ENCODE data around the gene EXPH5. TPM values are rescaled to one million over a fixed set of nuclear protein-coding genes. Genes with fewer than 3 reads are reported as not detected.

Gene EXPH5
- total and polyA plus RNA-seq, 9 of the 15 experiments (the other 6 are each of a cell fraction or from before 2014, with no cell fraction given) = 1.3 to 8.5 (median 4.8) TPM

DNA sequence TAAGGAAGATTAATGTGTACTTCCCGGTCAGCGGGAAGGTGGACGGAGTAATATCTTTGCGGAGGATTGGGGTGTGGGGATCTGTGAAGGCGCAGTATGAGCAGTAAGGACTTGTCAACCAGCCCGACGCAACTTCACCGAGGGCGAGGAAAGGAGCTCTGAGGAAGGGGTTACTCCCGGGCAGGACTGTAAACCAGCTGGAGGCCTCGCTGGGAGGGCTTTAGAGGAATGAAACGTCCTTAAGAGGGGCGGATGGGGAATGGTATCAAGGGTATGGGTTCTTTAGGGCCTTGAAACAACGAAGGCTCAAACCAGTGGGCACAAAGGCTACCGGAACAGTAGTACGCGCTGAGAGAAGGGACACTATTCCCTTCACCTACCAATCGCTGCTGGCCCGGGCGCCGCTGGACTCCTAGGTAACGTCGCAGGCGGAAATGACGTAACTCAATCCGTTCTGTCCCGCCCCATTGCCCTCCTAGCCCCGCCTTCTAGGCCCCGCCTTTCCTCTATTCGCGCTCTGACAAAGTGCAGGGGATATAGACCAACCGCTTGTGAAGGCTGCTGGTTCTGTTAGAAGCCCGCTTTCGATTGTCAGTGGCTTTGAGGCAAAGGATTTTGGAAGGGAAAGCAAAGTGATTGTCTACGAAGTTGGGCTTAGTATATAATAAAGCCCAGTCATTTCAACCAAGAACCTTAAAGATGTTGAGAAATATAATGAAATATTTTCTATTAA is 126.3 kb downstream of the EXPH5 start, which contains the start of gene C11orf65 (continued):
- TF ChIP-seq ZNF263 (CRISPR knock-in tag; IDR thresholded peaks at IDR 0.05; ENCODE audit: borderline replicate concordance) (peak; percentile 51; the same call in 1 of the 2 replicates), TCFL5 (CRISPR knock-in tag; conservative IDR thresholded peaks at IDR 0.05) (no peak), PHB2 (IDR thresholded peaks at IDR 0.05; ENCODE audit: low read depth) (no peak), ZNF586 (CRISPR knock-in tag; conservative IDR thresholded peaks at IDR 0.05) (no peak), YY1 (IDR thresholded peaks at IDR 0.05; ENCODE audit: borderline replicate concordance in 1 of 3, control insufficient read depth in 1 of 3, extremely low read depth in 1 of 3, insufficient read depth in 3 of 3, insufficient read length in 1 of 3, insufficient replicate concordance in 2 of 3, low read depth in 1 of 3, low read length in 2 of 3) (peak in 2 of 3 experiments; percentile 35 to 61), ZNF76 (CRISPR knock-in tag; IDR thresholded peaks at IDR 0.05; ENCODE audit: borderline replicate concordance) (no peak), ZNF408 (CRISPR knock-in tag; IDR thresholded peaks at IDR 0.05; ENCODE audit: low read depth) (no peak), CXXC5 (CRISPR knock-in tag; IDR thresholded peaks at IDR 0.05) (peak; percentile 68), GABPB1 (CRISPR knock-in tag; IDR thresholded peaks at IDR 0.05) (peak; percentile 95), ZNF384 (IDR thresholded peaks at IDR 0.05; ENCODE audit: low read depth, low read length) (peak; percentile 3; the same call in 1 of the 2 replicates), RB1 (IDR thresholded peaks at IDR 0.05; ENCODE audit: low read depth) (peak; percentile 48; the same call in 1 of the 2 replicates), DACH1 (IDR thresholded peaks at IDR 0.05; ENCODE audit: partially characterized antibody) (peak; percentile 36)
- TF ChIP-seq, protein P1, sequence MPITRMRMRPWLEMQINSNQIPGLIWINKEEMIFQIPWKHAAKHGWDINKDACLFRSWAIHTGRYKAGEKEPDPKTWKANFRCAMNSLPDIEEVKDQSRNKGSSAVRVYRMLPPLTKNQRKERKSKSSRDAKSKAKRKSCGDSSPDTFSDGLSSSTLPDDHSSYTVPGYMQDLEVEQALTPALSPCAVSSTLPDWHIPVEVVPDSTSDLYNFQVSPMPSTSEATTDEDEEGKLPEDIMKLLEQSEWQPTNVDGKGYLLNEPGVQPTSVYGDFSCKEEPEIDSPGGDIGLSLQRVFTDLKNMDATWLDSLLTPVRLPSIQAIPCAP (CRISPR knock-in tag; IDR thresholded peaks at IDR 0.05; ENCODE audit: borderline replicate concordance) = 0 out of 2 replicates have a peak, but pooled peaks have one; percentile 56
- TF ChIP-seq, protein P2, sequence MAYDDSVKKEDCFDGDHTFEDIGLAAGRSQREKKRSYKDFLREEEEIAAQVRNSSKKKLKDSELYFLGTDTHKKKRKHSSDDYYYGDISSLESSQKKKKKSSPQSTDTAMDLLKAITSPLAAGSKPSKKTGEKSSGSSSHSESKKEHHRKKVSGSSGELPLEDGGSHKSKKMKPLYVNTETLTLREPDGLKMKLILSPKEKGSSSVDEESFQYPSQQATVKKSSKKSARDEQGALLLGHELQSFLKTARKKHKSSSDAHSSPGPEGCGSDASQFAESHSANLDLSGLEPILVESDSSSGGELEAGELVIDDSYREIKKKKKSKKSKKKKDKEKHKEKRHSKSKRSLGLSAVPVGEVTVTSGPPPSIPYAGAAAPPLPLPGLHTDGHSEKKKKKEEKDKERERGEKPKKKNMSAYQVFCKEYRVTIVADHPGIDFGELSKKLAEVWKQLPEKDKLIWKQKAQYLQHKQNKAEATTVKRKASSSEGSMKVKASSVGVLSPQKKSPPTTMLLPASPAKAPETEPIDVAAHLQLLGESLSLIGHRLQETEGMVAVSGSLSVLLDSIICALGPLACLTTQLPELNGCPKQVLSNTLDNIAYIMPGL (CRISPR knock-in tag; IDR thresholded peaks at IDR 0.05) = peak; percentile 31; the same call in 1 of the 2 replicates
- TF ChIP-seq, protein P3, sequence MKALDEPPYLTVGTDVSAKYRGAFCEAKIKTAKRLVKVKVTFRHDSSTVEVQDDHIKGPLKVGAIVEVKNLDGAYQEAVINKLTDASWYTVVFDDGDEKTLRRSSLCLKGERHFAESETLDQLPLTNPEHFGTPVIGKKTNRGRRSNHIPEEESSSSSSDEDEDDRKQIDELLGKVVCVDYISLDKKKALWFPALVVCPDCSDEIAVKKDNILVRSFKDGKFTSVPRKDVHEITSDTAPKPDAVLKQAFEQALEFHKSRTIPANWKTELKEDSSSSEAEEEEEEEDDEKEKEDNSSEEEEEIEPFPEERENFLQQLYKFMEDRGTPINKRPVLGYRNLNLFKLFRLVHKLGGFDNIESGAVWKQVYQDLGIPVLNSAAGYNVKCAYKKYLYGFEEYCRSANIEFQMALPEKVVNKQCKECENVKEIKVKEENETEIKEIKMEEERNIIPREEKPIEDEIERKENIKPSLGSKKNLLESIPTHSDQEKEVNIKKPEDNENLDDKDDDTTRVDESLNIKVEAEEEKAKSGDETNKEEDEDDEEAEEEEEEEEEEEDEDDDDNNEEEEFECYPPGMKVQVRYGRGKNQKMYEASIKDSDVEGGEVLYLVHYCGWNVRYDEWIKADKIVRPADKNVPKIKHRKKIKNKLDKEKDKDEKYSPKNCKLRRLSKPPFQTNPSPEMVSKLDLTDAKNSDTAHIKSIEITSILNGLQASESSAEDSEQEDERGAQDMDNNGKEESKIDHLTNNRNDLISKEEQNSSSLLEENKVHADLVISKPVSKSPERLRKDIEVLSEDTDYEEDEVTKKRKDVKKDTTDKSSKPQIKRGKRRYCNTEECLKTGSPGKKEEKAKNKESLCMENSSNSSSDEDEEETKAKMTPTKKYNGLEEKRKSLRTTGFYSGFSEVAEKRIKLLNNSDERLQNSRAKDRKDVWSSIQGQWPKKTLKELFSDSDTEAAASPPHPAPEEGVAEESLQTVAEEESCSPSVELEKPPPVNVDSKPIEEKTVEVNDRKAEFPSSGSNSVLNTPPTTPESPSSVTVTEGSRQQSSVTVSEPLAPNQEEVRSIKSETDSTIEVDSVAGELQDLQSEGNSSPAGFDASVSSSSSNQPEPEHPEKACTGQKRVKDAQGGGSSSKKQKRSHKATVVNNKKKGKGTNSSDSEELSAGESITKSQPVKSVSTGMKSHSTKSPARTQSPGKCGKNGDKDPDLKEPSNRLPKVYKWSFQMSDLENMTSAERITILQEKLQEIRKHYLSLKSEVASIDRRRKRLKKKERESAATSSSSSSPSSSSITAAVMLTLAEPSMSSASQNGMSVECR (CRISPR knock-in tag; IDR thresholded peaks at IDR 0.05) = peak; percentile 60; the same call in 1 of the 2 replicates
- TF ChIP-seq, protein P4, sequence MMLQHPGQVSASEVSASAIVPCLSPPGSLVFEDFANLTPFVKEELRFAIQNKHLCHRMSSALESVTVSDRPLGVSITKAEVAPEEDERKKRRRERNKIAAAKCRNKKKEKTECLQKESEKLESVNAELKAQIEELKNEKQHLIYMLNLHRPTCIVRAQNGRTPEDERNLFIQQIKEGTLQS (IDR thresholded peaks at IDR 0.05) = peak; percentile 97
- TF ChIP-seq, protein P4 (CRISPR knock-in tag; conservative IDR thresholded peaks at IDR 0.05) = no peak; the same call in 1 of the 2 replicates
